ENCODE results near the gene CNNM1.

The CNNM1 gene

GRCh38 chr10:99337901-99338300 lies 8.7 kb downstream of the CNNM1 start:
- DNase-seq, result no peak

GRCh38 chr10:99339077-99339476 lies 9.9 kb downstream of the CNNM1 start:
- no peak for DNase-seq

- no peak for DNase-seq
Measured at GRCh38 chr10:99339563-99340047, 10.4 kb downstream of the CNNM1 start.

GRCh38 chr10:99340650-99341049 lies 11.5 kb downstream of the CNNM1 start:
- no peak for DNase-seq

- no peak for DNase-seq
Measured at GRCh38 chr10:99341248-99341647, 12.1 kb downstream of the CNNM1 start.

GRCh38 chr10:99341860-99342490 lies 12.8 kb downstream of the CNNM1 start:
- no peak for DNase-seq

GRCh38 chr10:99343262-99343661 lies 14.1 kb downstream of the CNNM1 start:
- DNase-seq, result no peak

- no peak for DNase-seq
Measured at GRCh38 chr10:99344715-99345114, 15.6 kb downstream of the CNNM1 start.

- no peak for DNase-seq
Measured at GRCh38 chr10:99345350-99345749, 16.2 kb downstream of the CNNM1 start.

- DNase-seq, result no peak
Measured at GRCh38 chr10:99346247-99346646, 17.1 kb downstream of the CNNM1 start.

- DNase-seq, result no peak
Measured at GRCh38 chr10:99347672-99348071, 18.5 kb downstream of the CNNM1 start.

- no peak for DNase-seq
Measured at GRCh38 chr10:99353182-99353581, 24.0 kb downstream of the CNNM1 start.

GRCh38 chr10:99357691-99358090 lies 28.5 kb downstream of the CNNM1 start:
- DNase-seq, result no peak

GRCh38 chr10:99358101-99358500 lies 28.9 kb downstream of the CNNM1 start:
- DNase-seq, result no peak

GRCh38 chr10:99360934-99361333 lies 31.8 kb downstream of the CNNM1 start:
- no peak for DNase-seq

- DNase-seq, result no peak
Measured at GRCh38 chr10:99364125-99364524, 35.0 kb downstream of the CNNM1 start.

GRCh38 chr10:99365311-99365710 lies 36.2 kb downstream of the CNNM1 start:
- no peak for DNase-seq

GRCh38 chr10:99365736-99366135 lies 36.6 kb downstream of the CNNM1 start:
- no peak for DNase-seq

- DNase-seq, result no peak
Measured at GRCh38 chr10:99366666-99367065, 37.5 kb downstream of the CNNM1 start.

- no peak for DNase-seq
Measured at GRCh38 chr10:99368646-99369045, 39.5 kb downstream of the CNNM1 start.

- DNase-seq, result no peak
Measured at GRCh38 chr10:99369126-99369525, 40.0 kb downstream of the CNNM1 start.

- DNase-seq, result no peak
Measured at GRCh38 chr10:99369551-99369950, 40.4 kb downstream of the CNNM1 start.

GRCh38 chr10:99370993-99371392 lies 41.8 kb downstream of the CNNM1 start:
- no peak for DNase-seq

GRCh38 chr10:99372546-99373271 lies 43.6 kb downstream of the CNNM1 start:
- DNase-seq, result no peak

- DNase-seq, result no peak
Measured at GRCh38 chr10:99374526-99374925, 45.4 kb downstream of the CNNM1 start.
